ENCODE results near the gene VANGL2. TPM values are rescaled to one million over a fixed set of nuclear protein-coding genes. Genes with fewer than 3 reads are reported as not detected.

The VANGL2 gene
- total RNA-seq, 1 donor from 2014 or later: 0.05 TPM

- peaks cover 12% of the 10 kb centered on the region for H3K36me3 Mint-ChIP-seq (ENCODE audit: low read depth)
- H3K4me3 Mint-ChIP-seq: peak overlapping the region; percentile 68
- intact Hi-C loops (cut with micrococcal nuclease): loop anchor here (2.0 kb wide), 2 partner anchors 16 to 172 kb away; no protein-coding TSS in a partner anchor
- H3K9me3 Mint-ChIP-seq: peaks cover 4% of the 10 kb centered on the region
- H3K4me1 Mint-ChIP-seq: peaks cover 72% of the 10 kb centered on the region
- no peaks in the 10 kb centered on the region for H3K27me3 Mint-ChIP-seq
- peak; percentile 60 for DNase-seq
- peak overlapping the region; percentile 96 for H3K27ac Mint-ChIP-seq
These were observed 54.8 kb downstream of the VANGL2 start for GRCh38 chr1:160455153-160455517.

DNA sequence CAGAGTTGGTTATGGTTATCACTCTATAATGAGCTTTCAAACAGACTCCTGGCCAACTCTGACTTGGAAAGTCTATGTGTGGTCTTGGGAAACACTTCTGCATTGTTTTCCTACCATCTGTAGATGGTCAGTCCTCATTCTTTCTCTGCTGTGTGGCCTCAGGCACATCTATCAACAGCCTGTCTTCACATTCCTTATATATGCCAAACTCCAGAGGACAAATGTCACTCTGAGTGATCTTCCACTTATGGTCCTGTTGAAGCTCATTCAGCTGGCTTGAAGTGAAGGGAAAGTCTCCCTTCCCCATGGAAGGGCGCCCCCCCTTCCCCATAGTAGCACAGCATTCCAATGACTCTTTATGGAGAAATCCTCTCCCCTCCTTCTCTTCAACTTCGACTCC, 58.7 kb downstream of the VANGL2 start:
- Mint-ChIP-seq H3K36me3 (ENCODE audit: low read depth) (peaks cover 2% of the 10 kb centered on the region), H3K27ac (peak overlapping the region; percentile 98), H3K27me3 (no peaks in the 10 kb centered on the region), H3K4me1 (peaks cover 70% of the 10 kb centered on the region), H3K9me3 (no peaks in the 10 kb centered on the region), H3K4me3 (peak overlapping the region; percentile 77)
- intact Hi-C loops (cut with micrococcal nuclease): no loop called here
- no peak for DNase-seq

DNA sequence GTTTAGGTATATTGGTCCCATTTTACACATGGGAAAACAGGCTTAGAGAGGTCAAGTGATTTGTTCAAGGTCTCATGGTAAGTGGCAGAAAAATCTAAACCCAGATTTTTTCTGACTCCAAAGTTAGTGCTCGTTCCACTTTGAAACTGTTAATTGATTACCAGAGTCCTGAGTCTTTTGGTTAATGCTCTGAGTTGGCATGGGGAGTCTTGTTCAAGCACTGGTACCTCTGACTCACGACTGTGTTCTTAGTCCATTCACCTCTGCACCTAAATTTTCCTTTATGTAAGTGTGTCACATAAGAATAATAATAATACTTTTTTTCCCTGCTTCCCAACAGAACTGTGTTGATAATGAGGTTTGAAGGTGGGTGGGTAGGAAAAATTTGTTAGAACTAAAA, 59.3 kb downstream of the VANGL2 start:
- intact Hi-C loops (cut with micrococcal nuclease): loop anchor here (1.0 to 2.0 kb wide), 5 partner anchors 8 to 117 kb away; no protein-coding TSS in a partner anchor
- H3K4me1 Mint-ChIP-seq: peaks cover 73% of the 10 kb centered on the region
- H3K4me3 Mint-ChIP-seq: peak overlapping the region; percentile 77
- no peaks in the 10 kb centered on the region for H3K27me3 Mint-ChIP-seq
- peaks cover 3% of the 10 kb centered on the region for H3K36me3 Mint-ChIP-seq (ENCODE audit: low read depth)
- peak; percentile 57 for DNase-seq
- peaks cover 4% of the 10 kb centered on the region for H3K9me3 Mint-ChIP-seq
- peak overlapping the region; percentile 98 for H3K27ac Mint-ChIP-seq

GRCh38 chr1:160460214-160460642, 59.9 kb downstream of the VANGL2 start:
- Mint-ChIP-seq H3K4me1 (peaks cover 72% of the 10 kb centered on the region), H3K36me3 (ENCODE audit: low read depth) (peaks cover 4% of the 10 kb centered on the region)
- intact Hi-C loops (cut with micrococcal nuclease): loop anchor here (1.0 to 2.0 kb wide), 5 partner anchors 9 to 117 kb away; no protein-coding TSS in a partner anchor

GRCh38 chr1:160460683-160461287, 60.4 kb downstream of the VANGL2 start:
- H3K4me1 Mint-ChIP-seq: peaks cover 74% of the 10 kb centered on the region
- DNase-seq: peak; percentile 72
- H3K4me3 Mint-ChIP-seq: peak overlapping the region; percentile 77
- intact Hi-C loops (cut with micrococcal nuclease): loop anchor here (1.0 to 2.0 kb wide), 5 partner anchors 9 to 116 kb away; no protein-coding TSS in a partner anchor
- no peaks in the 10 kb centered on the region for H3K27me3 Mint-ChIP-seq
- peak overlapping the region; percentile 98 for H3K27ac Mint-ChIP-seq
- H3K36me3 Mint-ChIP-seq (ENCODE audit: low read depth): peaks cover 6% of the 10 kb centered on the region
- H3K9me3 Mint-ChIP-seq: peaks cover 7% of the 10 kb centered on the region

More at GRCh38 chr1:160460214-160460642, 59.9 kb downstream of the VANGL2 start:
- peaks cover 6% of the 10 kb centered on the region for H3K9me3 Mint-ChIP-seq
- peak overlapping the region; percentile 98 for H3K27ac Mint-ChIP-seq
- H3K27me3 Mint-ChIP-seq: no peaks in the 10 kb centered on the region
- DNase-seq: peak; percentile 69
- H3K4me3 Mint-ChIP-seq: peak overlapping the region; percentile 77

GRCh38 chr1:160465123-160465522, 64.8 kb downstream of the VANGL2 start:
- Mint-ChIP-seq H3K27ac (peak overlapping the region; percentile 72), H3K4me1 (peaks cover 66% of the 10 kb centered on the region), H3K9me3 (peaks cover 12% of the 10 kb centered on the region), H3K36me3 (ENCODE audit: low read depth) (peaks cover 12% of the 10 kb centered on the region), H3K27me3 (no peaks in the 10 kb centered on the region), H3K4me3 (peak overlapping the region; percentile 17)
- no peak for DNase-seq
- intact Hi-C loops (cut with micrococcal nuclease): no loop called here

DNA sequence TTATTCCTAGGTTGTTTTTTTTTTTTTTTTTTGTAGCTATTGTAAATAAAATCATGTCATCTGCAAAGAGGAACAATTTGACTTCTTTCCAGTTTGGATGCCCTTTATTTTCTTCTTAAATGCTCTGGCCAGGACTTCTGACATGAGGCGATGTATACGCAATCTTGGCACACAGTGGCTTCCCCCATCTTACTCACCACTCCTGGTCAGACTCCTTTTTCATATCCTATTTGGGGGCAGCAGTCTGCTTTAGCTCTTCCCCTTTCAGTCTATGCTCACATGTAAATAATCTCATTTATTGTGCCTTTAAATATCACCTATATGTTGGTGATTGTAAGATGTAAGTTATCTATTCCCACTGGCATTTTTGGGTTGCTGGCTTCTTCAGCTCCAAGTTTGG, 66.6 kb downstream of the VANGL2 start:
- Mint-ChIP-seq H3K4me3 (no peak overlapping the region), H3K27ac (peak overlapping the region; percentile 66), H3K27me3 (no peaks in the 10 kb centered on the region), H3K36me3 (ENCODE audit: low read depth) (peaks cover 12% of the 10 kb centered on the region), H3K9me3 (peaks cover 12% of the 10 kb centered on the region), H3K4me1 (peaks cover 55% of the 10 kb centered on the region)
- no peak for DNase-seq
- intact Hi-C loops (cut with micrococcal nuclease): no loop called here

DNA sequence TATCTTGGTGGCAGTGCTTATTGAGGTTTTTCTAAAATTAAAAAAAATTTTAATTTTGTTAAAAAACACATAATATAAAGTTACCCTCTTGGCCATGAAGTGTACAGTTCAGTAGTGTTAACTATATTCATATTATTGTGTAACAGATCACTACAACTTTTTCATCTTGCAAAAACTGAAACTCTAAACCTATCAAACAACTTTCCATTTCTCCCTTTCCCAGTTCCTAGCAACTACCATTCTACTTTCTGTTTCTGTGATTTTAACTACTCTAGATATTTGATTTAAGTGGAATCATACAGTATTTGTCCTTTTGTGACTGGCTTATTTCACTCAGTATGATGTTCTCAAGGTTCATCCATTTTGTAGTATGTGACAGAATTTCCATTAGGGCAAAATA, 67.2 kb downstream of the VANGL2 start:
- Mint-ChIP-seq H3K4me1 (peaks cover 52% of the 10 kb centered on the region), H3K36me3 (ENCODE audit: low read depth) (peaks cover 12% of the 10 kb centered on the region), H3K27ac (peak overlapping the region; percentile 72), H3K4me3 (peak overlapping the region; percentile 9), H3K27me3 (no peaks in the 10 kb centered on the region), H3K9me3 (peaks cover 12% of the 10 kb centered on the region)
- intact Hi-C loops (cut with micrococcal nuclease): no loop called here
- DNase-seq: no peak

GRCh38 chr1:160471253-160471652, 70.9 kb downstream of the VANGL2 start:
- Mint-ChIP-seq H3K4me1 (peaks cover 24% of the 10 kb centered on the region), H3K27me3 (no peaks in the 10 kb centered on the region), H3K27ac (no peak overlapping the region), H3K9me3 (peaks cover 5% of the 10 kb centered on the region), H3K4me3 (no peak overlapping the region), H3K36me3 (ENCODE audit: low read depth) (peaks cover 5% of the 10 kb centered on the region)
- DNase-seq: peak; percentile 72
- intact Hi-C loops (cut with micrococcal nuclease): loop anchor here (1.0 to 5.0 kb wide), 2 partner anchors 42 to 136 kb away; no protein-coding TSS in a partner anchor

DNA sequence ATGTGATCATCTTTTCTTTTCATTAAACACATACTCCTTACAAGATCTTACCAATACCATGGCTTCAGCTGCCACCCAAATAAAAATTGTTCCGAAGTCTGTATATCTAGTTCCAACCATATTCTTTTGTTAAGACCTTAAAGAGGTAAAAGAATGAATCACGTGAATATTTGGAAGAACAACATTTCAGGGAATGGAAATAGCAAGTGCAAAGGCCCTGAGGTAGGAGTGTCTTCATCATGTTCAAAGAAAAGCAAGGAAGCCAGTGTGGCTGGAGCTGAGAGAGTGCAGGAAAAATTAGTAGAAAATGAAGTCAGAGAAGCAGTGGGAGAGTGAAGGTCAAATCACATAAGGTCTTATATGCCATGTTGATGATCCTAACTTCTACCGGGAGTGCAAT, 71.7 kb downstream of the VANGL2 start:
- Mint-ChIP-seq H3K36me3 (ENCODE audit: low read depth) (peaks cover 5% of the 10 kb centered on the region), H3K9me3 (peaks cover 5% of the 10 kb centered on the region), H3K27ac (no peak overlapping the region), H3K4me1 (peaks cover 17% of the 10 kb centered on the region), H3K4me3 (no peak overlapping the region), H3K27me3 (no peaks in the 10 kb centered on the region)
- intact Hi-C loops (cut with micrococcal nuclease): loop anchor here (5.0 kb wide), 1 partner anchor 135 kb away; no protein-coding TSS in a partner anchor
- no peak for DNase-seq

DNA sequence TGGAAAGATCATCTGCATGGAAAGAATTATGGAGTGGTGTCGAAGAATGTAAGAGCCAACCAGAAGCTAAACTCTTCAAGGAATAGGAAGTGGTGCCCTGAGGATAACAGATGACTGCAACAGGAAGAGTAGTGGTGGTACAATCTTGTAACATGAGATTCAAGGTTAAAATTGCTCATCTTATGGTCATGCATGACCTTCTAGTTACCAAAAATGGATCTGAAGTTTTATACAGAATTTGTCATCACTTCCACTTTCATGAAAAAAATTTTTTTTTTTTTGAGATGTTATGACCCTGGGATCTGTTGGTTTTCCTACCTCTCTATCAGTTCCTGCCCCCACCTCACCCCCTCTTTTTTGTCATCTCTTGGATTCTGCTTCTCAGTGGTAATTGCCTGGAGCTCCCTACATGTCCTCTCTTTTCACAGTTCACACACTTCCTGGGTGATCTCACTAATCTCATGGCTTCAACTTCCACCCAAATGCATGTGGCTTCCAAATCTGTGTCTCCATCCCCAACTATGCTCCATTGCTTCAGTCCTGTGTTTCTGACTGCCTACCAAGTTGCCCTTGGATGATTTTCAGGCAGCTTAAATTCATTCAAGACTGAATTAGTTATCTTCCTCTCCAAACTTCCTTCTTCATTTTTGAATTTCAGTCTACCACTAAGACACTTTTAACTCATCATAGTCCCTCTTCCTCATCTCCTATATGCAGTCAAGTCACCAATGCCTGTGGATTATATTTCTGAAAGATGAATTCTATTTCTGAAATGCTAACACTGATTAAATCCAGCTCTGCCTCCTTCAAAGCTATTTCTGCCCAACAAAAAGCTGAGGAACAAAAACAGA, 74.3 kb downstream of the VANGL2 start:
- Mint-ChIP-seq H3K9me3 (peaks cover 16% of the 10 kb centered on the region), H3K4me3 (no peak overlapping the region), H3K27me3 (no peaks in the 10 kb centered on the region), H3K36me3 (ENCODE audit: low read depth) (peaks cover 13% of the 10 kb centered on the region), H3K4me1 (peaks cover 12% of the 10 kb centered on the region), H3K27ac (no peak overlapping the region)
- peak; percentile 56 for DNase-seq
- intact Hi-C loops (cut with micrococcal nuclease): loop anchor here (1.0 to 5.0 kb wide), 5 partner anchors 14 to 133 kb away; no protein-coding TSS in a partner anchor
